GM21515 (cell line): Measurements from ENCODE around the gene CORO2B.

Experiments
- ATAC-seq: cut with Tn5 transposase; IDR thresholded peaks from one replicate; pipeline ENCODE4 v1.9.1; 2021; ENCODE audit not compliant: unreplicated experiment

CORO2B gene

DNA sequence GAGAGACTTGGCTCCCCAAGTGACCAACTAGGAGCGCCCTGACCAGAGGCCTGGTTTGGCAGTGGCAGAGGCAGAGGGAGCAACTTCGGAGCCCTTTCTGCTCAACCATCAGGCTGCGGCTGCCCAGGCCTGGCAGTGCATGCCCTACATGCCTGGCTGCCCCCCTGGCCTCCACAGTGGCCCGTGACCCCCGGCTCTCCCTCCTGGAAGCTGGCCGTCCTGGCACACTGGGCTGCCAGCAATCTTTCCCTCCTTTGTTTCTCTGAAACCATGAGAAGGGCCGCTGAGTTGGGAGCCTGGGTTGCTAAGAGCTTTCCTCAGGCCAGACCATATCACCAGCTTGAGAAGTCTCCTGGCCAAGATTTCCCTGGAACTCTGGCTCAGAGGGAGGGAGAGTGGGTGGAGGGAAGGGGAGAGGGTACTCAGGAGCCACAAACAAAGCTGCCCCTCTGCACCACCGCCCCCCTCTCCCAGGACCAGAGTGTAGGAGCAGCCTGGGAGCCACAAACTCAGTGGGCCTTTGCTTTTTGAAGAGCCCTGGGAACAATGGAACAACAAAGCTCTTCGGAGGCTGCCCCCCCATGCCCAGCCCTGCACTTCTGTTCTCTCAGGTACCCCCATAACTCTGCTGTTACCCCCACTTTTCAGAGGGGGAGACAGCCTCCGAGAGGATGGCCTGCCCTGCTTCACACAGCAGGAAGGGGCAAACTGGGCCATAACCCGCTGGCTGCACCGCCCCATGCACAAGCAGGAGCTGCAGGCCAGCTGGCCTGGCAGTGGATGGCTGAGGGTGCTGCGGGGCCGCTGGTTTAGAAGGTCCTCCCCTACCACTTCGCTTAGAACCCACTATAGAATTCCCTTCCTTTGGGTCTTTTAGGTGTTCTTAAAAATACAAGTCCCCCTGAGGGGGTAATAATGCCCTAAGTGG is 11.3 kb downstream of the CORO2B start:
- ATAC-seq, result no peak

- no peak for ATAC-seq
Measured at GRCh38 chr15:68590721-68591389, 12.1 kb downstream of the CORO2B start.

DNA sequence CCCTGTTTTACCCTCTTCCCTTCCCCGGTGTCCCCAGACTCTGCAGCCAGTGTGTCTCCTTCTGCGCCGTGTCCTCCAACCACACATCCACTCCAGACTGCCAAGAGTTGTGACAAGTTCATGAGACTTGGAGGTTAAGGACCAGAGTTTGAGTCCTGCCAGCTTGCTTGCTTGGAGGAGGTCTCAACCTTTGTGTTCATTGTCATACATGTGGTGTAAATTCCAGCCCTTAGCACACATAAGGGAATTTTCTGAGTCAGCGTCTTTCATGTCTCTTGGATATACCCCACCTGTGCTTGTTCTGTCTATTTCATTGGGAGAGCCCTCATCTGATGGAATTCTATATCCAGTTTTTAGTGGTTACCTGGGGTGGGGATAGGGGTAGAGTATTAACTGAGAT is 13.3 kb downstream of the CORO2B start:
- ATAC-seq, result no peak

- ATAC-seq, result no peak
Measured at GRCh38 chr15:68592544-68592943, 13.8 kb downstream of the CORO2B start.

GRCh38 chr15:68593341-68593740 is 14.5 kb downstream of the CORO2B start:
- ATAC-seq, result no peak

DNA sequence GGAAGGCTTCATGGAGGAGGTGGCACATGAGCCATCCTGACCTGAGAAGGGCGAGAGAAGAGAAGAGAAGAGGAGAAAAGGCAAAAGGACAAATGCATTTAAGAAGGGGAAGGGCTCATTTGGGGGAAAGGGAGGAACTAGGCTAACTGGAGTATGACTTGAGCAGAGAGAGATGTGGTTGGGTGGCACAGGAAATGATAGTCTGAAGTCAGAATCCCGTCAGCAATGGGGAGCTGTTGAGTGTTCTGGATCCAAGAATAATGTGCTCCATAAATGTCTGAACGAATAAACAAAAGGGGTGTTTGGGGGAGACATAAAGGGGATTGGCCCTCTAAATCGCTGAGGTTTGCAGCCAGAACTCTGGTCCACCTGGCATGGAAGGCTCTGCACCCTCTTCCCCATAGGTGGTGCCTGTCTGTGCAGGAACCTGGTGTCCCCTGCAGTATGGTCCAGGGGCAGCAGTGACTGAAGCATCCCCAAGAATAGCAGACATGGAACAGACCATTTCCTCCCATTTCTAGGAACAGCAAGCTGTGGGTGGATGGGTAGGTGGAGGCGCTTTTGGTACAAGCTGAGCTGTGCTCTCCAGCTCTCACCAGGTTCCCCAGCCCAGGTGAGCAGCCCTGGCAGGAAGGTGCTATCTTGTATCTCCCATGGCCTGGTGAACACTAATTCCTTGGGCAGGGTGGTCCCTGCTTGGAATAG is 15.2 kb downstream of the CORO2B start:
- no peak for ATAC-seq

DNA sequence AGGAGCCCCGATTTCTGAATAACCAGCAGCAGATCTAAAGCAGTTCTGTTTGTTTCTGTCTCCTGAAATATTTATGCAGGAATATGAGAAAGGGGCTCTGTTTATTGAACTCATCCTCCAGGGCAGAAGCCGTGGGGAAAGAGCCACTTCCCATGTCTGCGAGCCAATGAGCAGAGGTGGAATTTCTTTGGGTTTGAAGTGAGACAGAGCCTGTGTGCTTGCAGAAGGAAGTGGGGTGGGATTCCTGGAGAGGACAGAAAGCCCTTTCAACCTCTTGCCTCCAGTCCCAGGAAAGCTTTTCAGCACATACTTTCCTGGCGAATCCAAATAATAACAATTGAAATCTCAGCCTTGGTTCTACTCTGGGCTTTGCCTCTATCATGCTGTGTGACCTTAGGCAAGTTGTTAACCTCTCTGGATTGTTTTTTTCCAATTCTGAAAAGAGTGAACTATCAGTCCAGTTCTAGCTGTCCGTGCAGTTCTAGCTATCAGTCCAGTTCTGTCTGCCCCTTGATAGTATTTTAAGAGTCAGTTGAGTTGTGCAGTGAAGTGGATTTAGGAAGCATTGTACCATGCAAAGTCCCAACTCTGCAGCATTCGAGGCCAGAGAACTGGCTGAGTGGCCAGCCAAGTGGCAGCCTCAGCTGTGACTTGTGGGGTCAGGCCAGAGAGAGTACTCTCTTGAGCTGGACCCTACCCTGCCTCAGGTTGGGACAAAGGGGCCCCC is 15.9 kb downstream of the CORO2B start:
- no peak for ATAC-seq

DNA sequence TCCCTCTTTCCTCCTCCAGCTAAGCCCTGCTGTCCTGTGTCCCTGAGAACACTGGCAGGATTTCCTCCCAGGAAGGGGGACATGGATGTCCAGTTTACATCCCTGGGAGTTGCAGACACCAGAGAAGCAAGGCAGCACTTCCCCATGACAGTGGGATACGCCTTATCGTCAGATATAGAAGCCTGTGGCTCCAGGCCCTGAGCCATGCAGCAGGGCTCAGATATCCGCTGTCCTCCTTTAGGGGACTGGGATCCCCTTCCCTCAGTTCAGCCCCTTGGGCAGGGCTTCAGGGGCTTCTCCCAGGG is 16.4 kb downstream of the CORO2B start:
- ATAC-seq, result no peak

GRCh38 chr15:68595761-68596160 is 17.0 kb downstream of the CORO2B start:
- ATAC-seq, result no peak

GRCh38 chr15:68596691-68597090 is 17.9 kb downstream of the CORO2B start:
- no peak for ATAC-seq

- ATAC-seq, result no peak
Measured at GRCh38 chr15:68597581-68597980, 18.8 kb downstream of the CORO2B start.

DNA sequence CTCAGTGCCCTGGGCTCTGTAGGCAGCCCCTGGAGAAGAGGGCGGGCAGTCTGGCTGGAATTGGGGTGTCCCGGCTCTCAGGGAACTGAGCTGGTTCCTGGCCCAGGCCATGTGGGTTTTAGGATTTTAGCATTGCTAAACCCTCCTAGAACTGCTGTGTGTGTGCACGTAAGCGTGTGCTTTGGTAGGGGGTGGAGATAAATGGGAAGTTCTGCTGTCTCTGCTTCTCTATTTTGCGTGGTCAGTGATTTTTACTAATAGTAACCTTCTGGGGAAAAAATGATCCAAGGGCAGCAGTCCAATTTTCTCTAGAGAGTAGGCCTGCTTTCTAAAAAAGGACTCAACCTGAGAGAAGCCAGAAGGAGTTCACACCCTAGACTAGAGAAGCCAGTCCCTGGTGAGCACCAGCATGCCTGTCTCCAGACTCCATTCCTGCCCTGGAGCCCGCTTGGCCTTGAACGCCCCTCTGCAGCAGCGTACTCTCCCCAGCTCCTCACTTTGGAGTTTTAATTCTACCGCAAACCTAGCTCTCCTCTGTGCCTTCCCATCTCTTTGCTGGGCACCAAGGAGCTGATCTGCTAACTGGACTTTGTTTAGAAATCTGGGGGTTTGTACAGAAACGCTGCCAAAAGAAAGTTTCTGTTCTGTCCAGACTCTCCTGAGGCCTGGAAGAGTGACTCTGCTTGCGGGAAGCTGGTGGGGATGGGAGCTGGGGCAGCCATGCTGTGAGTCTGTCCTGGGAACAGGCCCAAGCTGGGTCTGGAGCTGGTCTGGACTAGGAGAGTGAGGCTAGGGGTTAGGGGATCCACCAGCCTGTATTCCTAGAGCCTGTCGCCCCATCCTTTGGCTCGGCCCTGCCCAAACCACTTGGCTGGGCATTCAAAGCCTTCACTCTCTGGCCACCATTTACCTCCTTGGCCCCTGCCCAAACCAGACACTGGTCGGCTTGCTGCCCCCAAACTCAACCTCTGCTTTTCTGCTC is 19.7 kb downstream of the CORO2B start:
- no peak for ATAC-seq

DNA sequence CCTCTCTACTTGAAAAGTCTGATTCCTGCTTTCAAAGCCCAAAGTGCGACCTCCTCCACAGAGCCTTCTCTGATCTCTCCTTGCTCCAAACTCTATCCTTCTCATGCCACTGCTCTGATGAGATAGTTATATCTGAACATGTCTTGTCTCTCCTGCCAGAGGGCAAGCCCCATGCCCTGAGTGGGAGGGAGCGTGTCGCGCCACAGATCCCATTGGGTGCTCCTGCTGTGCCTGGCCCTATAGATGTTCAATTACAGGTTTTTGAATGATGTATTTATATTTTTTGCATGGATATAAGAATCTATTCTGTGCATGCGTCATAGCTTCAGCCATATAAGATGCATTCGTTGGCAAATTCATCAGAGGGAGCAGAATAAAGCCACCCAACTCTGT is 20.4 kb downstream of the CORO2B start:
- no peak for ATAC-seq

- no peak for ATAC-seq
Measured at GRCh38 chr15:68599560-68600071, 20.8 kb downstream of the CORO2B start.

GRCh38 chr15:68601206-68602197 is 22.7 kb downstream of the CORO2B start:
- no peak for ATAC-seq

DNA sequence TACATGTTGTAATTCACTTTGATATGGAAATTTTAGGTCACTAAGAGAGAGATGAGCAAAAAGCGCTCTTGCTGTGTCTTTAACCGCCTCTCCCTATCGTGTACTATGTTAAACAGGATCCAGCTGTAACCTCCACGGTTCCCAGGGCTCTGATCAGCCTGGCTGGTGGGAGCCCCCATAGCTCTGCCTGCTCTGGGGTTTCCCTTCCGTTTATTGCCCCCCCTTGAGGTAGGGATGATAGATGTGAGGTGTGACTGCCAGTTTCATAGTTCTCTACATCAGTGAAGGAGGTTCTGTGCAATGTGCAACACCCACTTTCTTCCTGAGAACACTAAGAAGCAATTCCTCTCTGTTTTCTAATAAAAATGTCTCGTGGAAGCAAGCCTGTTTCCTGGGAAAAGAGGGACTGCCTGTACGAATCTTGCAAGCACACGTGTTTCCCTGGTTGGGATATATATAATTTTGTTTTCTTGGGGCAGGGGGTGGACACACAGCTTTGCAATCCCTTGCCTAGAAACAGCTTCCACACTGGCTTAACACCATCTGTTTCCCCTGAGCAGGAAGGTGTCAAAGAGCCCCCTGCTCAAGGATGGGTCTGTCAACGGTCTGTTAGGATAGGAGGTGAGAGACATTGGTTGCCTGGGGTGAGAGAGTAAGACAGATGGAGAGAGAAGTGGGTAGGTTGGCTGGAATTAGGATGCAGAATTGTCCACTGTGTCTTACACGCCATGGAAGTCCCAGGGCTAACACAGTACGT is 23.8 kb downstream of the CORO2B start:
- no peak for ATAC-seq

GRCh38 chr15:68603216-68603595 is 24.4 kb downstream of the CORO2B start:
- no peak for ATAC-seq

GRCh38 chr15:68603951-68604350 is 25.2 kb downstream of the CORO2B start:
- no peak for ATAC-seq
